Esophagus muscularis mucosa (tissue), 4 donors: ENCODE measurements around the gene MEX3C. TPM values are rescaled to one million over a fixed set of nuclear protein-coding genes. Genes with fewer than 3 reads are reported as not detected.
A peak's percentile ranks its signal among the peaks of the same experiment; 100 is the strongest.

Experiments
- DNase-seq: peaks from one replicate; pipeline ENCODE4 v3.0.0-alpha.2; 2017; ENCODE audit errors: extremely low spot score
- H3K27ac ChIP-seq, 4 donors: fragments of 200-600 bp; sonication (generic); replicated peaks in 1 of 4; 1 replicate in 3 of 4; 2 replicates in 1 of 4; pipeline ENCODE4 v1.5.1; 2016 to 2019; ENCODE audit warnings: mild to moderate bottlenecking in 1 of 4
- H3K27me3 ChIP-seq, 4 donors: fragments of 200-600 bp; sonication (generic); one replicate each; pipeline versions ENCODE4 v1.5.1 to v1.6.0; 2016 to 2019
- H3K36me3 ChIP-seq, 4 donors: fragments of 200-600 bp; sonication (generic); one replicate each; pipeline ENCODE4 v1.5.1; 2016 to 2019
- H3K4me1 ChIP-seq, 4 donors: fragments of 200-600 bp; sonication (generic); one replicate each; pipeline ENCODE4 v1.5.1; 2016 to 2019
- H3K4me3 ChIP-seq, 4 donors: fragments of 200-600 bp; sonication (generic); 1 replicate in 2 of 4; 2 replicates in 2 of 4; pipeline ENCODE4 v1.5.1; 2016 to 2019; ENCODE audit warnings: mild to moderate bottlenecking in 4 of 4, moderate library complexity in 1 of 4
- H3K9me3 ChIP-seq, 4 donors: fragments of 200-600 bp; sonication (generic); 1 replicate in 3 of 4; 2 replicates in 1 of 4; pipeline ENCODE4 v1.5.1; 2016 to 2019
- CTCF ChIP-seq, 3 experiments: fragments of 200-600 bp in 2 of 3; fragments of 450-650 bp in 1 of 3; sonication (generic) in 2 of 3; IDR thresholded peaks; one replicate each; pipeline ENCODE4 v1.5.1; 2017 to 2019; ENCODE audit warnings: antibody characterized with exemption in 3 of 3, mild to moderate bottlenecking in 2 of 3, moderate library complexity in 1 of 3
- EP300 ChIP-seq: sonication (generic); formaldehyde crosslinking; IDR thresholded peaks from one replicate; pipeline ENCODE4 v1.6.1; 2017; ENCODE audit warnings: antibody characterized with exemption
- POLR2A ChIP-seq: fragments of 450-650 bp; IDR thresholded peaks from one replicate; pipeline ENCODE4 v1.6.1; 2017; ENCODE audit warnings: antibody characterized with exemption, moderate library complexity, mild to moderate bottlenecking, low read depth
- POLR2AphosphoS5 ChIP-seq, 2 donors: sonication (generic); formaldehyde crosslinking; IDR thresholded peaks; one replicate each; pipeline ENCODE4 v1.6.1; 2017; ENCODE audit warnings: antibody characterized with exemption in 2 of 2
- WGBS: methylation state at CpG from one replicate; pipeline ENCODE4 v1.1.5; 2018; 5-methylcytosine and 5-hydroxymethylcytosine counted together
- intact Hi-C: fragments of 100-400 bp; cut with DNase I; formaldehyde crosslinking; loops from one replicate; pipeline ENCODE4 v1.15.1; 2023
- total RNA-seq, 4 donors: library from RNA; depleted of rRNA; stranded (reverse); fragments of >200 nt; gene quantifications; one replicate each; pipeline versions ENCODE4 v1.1.0 to v1.2.1, GENCODE V29; 2016

MEX3C gene
- total RNA-seq, 4 donors from 2014 or later, result 22.8 to 38.0 (median 30.3) TPM

GRCh38 chr18:51154431-51155063 lies 42.9 kb downstream of the MEX3C start:
- Histone ChIP-seq H3K4me3 (no peak overlapping the region), H3K36me3 (no peaks in the 10 kb centered on the region), H3K4me1 (no peaks in the 10 kb centered on the region), H3K27me3 (no peaks in the 10 kb centered on the region), H3K27ac (no peak overlapping the region), H3K9me3 (peaks cover 0 to 8% (median 0%) of the 10 kb centered on the region in 4 donors)
- no peak for TF ChIP-seq POLR2AphosphoS5 (IDR thresholded peaks at IDR 0.05)
- no peak for TF ChIP-seq POLR2A
- TF ChIP-seq EP300, result no peak
- intact Hi-C loops, result no loop called here
- DNase-seq, result peak; percentile 70
- WGBS, result 58% methylated on average over 8 of the region's 8 CpGs

- intact Hi-C loops, result no loop called here
- Histone ChIP-seq H3K4me3 (no peak overlapping the region), H3K27ac (no peak overlapping the region), H3K4me1 (no peaks in the 10 kb centered on the region), H3K36me3 (no peaks in the 10 kb centered on the region), H3K9me3 (peaks cover 0 to 8% (median 0%) of the 10 kb centered on the region in 4 donors), H3K27me3 (no peaks in the 10 kb centered on the region)
- TF ChIP-seq POLR2AphosphoS5 (IDR thresholded peaks at IDR 0.05) (no peak), POLR2A (no peak), CTCF (IDR thresholded peaks at IDR 0.05) (no peak), EP300 (no peak)
- 66% methylated on average over 13 of the region's 19 CpGs for WGBS
- peak; percentile 75 for DNase-seq
These were observed 43.7 kb downstream of the MEX3C start for GRCh38 chr18:51153659-51154371.

DNA sequence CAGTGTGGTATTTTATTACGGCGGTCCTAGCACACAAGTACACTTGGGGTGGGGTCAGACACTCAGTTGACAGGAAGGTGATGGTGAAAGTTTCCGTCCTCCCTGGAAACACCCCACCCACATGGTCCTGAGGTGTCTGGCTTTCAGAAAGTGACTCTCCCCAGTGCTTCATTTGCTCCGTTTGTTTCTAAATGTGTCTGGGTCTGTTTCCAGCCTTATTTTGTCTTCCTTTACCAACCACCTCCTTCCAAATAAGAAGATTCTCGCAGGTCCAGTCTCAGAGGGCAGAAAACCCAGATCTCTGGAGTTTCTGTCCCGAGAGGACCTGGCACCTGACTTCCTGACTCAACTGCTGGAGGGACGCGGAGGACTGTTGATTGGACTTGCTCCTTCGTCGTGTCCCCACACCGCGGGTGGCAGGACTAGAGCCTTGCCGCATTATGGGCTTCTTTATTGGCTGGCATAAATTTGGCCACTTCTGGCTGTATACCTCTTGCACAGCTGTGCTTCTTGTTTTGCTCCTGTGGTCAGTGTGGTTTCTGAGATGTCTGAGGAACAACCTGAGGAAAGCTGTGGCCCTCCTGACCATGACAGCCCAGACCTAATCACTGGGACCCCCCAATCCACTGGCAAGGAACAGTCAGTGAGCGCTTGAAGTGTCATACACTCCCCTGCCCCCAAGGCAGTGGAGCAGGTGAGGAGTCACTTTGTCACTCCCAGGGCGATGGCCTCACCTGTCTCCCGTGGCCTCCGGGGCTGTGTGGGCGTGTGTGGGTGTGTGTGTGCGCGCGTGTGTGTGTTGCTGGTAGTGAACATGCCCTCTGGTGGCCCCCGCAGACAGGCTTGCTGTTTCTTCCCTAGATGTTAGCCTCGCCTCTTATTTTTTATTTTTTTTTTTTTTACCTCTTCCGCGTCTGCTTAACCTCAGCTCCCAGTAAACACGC lies 45.6 kb downstream of the MEX3C start:
- WGBS, result 83% methylated on average over 26 of the region's 26 CpGs
- DNase-seq, result peak; percentile 78
- Histone ChIP-seq H3K4me1 (no peaks in the 10 kb centered on the region), H3K27ac (no peak overlapping the region), H3K36me3 (no peaks in the 10 kb centered on the region), H3K27me3 (no peaks in the 10 kb centered on the region), H3K9me3 (peaks cover 0 to 8% (median 0%) of the 10 kb centered on the region in 4 donors), H3K4me3 (no peak overlapping the region)
- no peak for TF ChIP-seq POLR2AphosphoS5 (IDR thresholded peaks at IDR 0.05)
- intact Hi-C loops, result no loop called here

GRCh38 chr18:51151185-51151567 lies 46.3 kb downstream of the MEX3C start:
- no peaks in the 10 kb centered on the region for H3K27me3 ChIP-seq
- 83% methylated on average over 5 of the region's 5 CpGs for WGBS
- H3K9me3 ChIP-seq, result peaks cover 0 to 8% (median 0%) of the 10 kb centered on the region in 4 donors
- no peaks in the 10 kb centered on the region for H3K36me3 ChIP-seq
- no peaks in the 10 kb centered on the region for H3K4me1 ChIP-seq
- DNase-seq, result peak; percentile 21
- H3K27ac ChIP-seq, result no peak overlapping the region
- TF ChIP-seq EP300, result no peak
- no peak for TF ChIP-seq CTCF (IDR thresholded peaks at IDR 0.05)
- TF ChIP-seq POLR2A, result no peak
- no peak for TF ChIP-seq POLR2AphosphoS5 (IDR thresholded peaks at IDR 0.05)
- no peak overlapping the region for H3K4me3 ChIP-seq
- intact Hi-C loops, result no loop called here

GRCh38 chr18:51150113-51150700 lies 47.3 kb downstream of the MEX3C start:
- Histone ChIP-seq H3K36me3 (no peaks in the 10 kb centered on the region), H3K27ac (no peak overlapping the region), H3K9me3 (peaks cover 0 to 8% (median 0%) of the 10 kb centered on the region in 4 donors), H3K4me3 (no peak overlapping the region), H3K4me1 (no peaks in the 10 kb centered on the region), H3K27me3 (no peaks in the 10 kb centered on the region)
- TF ChIP-seq POLR2AphosphoS5 (IDR thresholded peaks at IDR 0.05), result no peak
- TF ChIP-seq EP300, result no peak
- no peak for TF ChIP-seq POLR2A
- TF ChIP-seq CTCF (IDR thresholded peaks at IDR 0.05), result no peak
- DNase-seq, result peak; percentile 37
- intact Hi-C loops, result no loop called here
- WGBS, result 81% methylated on average over 3 of the region's 6 CpGs
